Pancreas (tissue), 10 donors: ENCODE data around the gene COG7. TPM values are rescaled to one million over a fixed set of nuclear protein-coding genes. Genes with fewer than 3 reads are reported as not detected.
"Not testable (repeated sequence)": the region's sequence is repeated elsewhere in the genome, so short reads cannot be mapped to it uniquely, and the experiment has no call there.

Experiments
- ATAC-seq, 4 donors: fragments of 200-7000 bp; cut with Tn5 transposase; one replicate each; pipeline versions ENCODE4 v1.8.0 to v1.9.1; 2020; ENCODE audit warnings: mild to moderate bottlenecking in 4 of 4, moderate library complexity in 4 of 4
- DNase-seq, 6 donors: peaks; one replicate each; pipeline ENCODE4 v3.0.0-alpha.2; 2020
- FAIRE-seq: peaks from 2 replicates; lab custom pipeline; 2012; peaks lifted over from hg19 to GRCh38; lab: Jason Lieb, UNC
- H3K27ac ChIP-seq, 4 donors: fragments of 200-600 bp; sonication (generic); 1 replicate in 3 of 4; 2 replicates in 1 of 4; pipeline versions ENCODE4 v1.5.0 to v1.8.0; 2020
- H3K27me3 ChIP-seq, 4 donors: fragments of 200-600 bp; one replicate each; pipeline ENCODE4 v1.8.0; 2021
- H3K36me3 ChIP-seq, 3 donors: fragments of 200-600 bp; sonication (generic) in 1 of 3; one replicate each; pipeline versions ENCODE4 v1.5.0 to v1.8.0; 2020 to 2021
- H3K4me1 ChIP-seq, 3 donors: fragments of 200-600 bp; one replicate each; pipeline ENCODE4 v1.8.0; 2021
- H3K4me3 ChIP-seq, 4 donors: fragments of 200-600 bp; sonication (generic) in 2 of 4; one replicate each; pipeline versions ENCODE4 v1.5.0 to v1.8.0; 2020 to 2021
- H3K9me3 ChIP-seq, 4 donors: fragments of 200-600 bp; one replicate each; pipeline ENCODE4 v1.8.0; 2021
- WGBS, 2 donors: extraction: QIAGEN DNeasy Blood & Tissue Kit; methylation state at CpG; one replicate each; pipeline ENCODE4 v1.1.7; 2013; 5-methylcytosine and 5-hydroxymethylcytosine counted together
- intact Hi-C, 3 donors: fragments of 100-400 bp; cut with DNase I; formaldehyde crosslinking; loops; one replicate each; pipeline versions ENCODE4 v1.11.1 to v1.14.2; 2022
- polyA plus RNA-seq, 2 donors: library from polyadenylated mRNA; stranded (reverse); fragments of 200-250 nt; gene quantifications; one replicate each; pipeline ENCODE4 v1.2.3, GENCODE V29; 2013
- total RNA-seq, 6 donors: library from RNA; stranded (reverse); fragmentation: NEBNext Ultra II Directional in 4 of 6; extraction: Animal tissue kit (Norgen Biotek cat#: 25700) in 4 of 6; gene quantifications; one replicate each; pipeline versions ENCODE4 v1.2.1 to v1.2.4, GENCODE V29; 2021 to 2023
- TF ChIP-seq, protein P1 (sequence below), 4 donors: fragments of 200-600 bp; sonication (generic) in 3 of 4; IDR thresholded peaks; one replicate each; pipeline versions ENCODE4 v1.5.0 to v1.8.0; 2021; ENCODE audit warnings: antibody characterized with exemption in 4 of 4
- donor health status: healthy with polysubstance abuse.
- donor health status: DM: no; HTN: no; CAD: no; lungs with moderate emphysema.
- donor health status: DM: no; HTN: no; CAD: no.
- donor health status: control.
- donor health status: control.
- donor health status: Bipolar disorder and iron deficiency.
- donor health status: DM: yes; HTN: yes; CAD: no.
- donor health status: DM: no; HTN: no; CAD: no.
- donor health status: DM: no; HTN: no; CAD: no.
- donor health status: DM: yes; HTN: yes; CAD: no.

Gene COG7
- total and polyA plus RNA-seq, 8 donors: 5.9 to 34.0 (median 9.1) TPM

DNA sequence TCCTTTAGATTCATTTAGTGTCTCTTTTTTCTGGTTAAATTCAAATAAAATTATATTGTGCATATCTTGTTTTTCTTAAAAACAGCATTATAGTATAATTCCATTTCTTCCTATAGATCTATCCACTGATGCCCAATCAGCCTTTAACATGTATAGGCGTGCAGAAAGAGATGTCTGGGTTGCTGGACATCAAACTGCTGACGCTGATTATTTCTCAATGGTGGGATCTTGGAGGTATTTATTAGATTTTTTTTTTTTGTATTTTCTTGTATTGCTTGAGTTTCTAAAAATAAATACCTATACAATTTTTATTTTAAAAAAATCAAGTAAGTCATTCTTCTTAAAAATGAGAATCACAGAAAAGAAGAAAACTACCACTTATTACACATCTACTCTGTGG is 50.9 kb downstream of the COG7 start:
- TF ChIP-seq, protein P1, sequence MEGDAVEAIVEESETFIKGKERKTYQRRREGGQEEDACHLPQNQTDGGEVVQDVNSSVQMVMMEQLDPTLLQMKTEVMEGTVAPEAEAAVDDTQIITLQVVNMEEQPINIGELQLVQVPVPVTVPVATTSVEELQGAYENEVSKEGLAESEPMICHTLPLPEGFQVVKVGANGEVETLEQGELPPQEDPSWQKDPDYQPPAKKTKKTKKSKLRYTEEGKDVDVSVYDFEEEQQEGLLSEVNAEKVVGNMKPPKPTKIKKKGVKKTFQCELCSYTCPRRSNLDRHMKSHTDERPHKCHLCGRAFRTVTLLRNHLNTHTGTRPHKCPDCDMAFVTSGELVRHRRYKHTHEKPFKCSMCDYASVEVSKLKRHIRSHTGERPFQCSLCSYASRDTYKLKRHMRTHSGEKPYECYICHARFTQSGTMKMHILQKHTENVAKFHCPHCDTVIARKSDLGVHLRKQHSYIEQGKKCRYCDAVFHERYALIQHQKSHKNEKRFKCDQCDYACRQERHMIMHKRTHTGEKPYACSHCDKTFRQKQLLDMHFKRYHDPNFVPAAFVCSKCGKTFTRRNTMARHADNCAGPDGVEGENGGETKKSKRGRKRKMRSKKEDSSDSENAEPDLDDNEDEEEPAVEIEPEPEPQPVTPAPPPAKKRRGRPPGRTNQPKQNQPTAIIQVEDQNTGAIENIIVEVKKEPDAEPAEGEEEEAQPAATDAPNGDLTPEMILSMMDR (IDR thresholded peaks at IDR 0.05): no peak
- no peak overlapping the region for H3K4me3 ChIP-seq

DNA sequence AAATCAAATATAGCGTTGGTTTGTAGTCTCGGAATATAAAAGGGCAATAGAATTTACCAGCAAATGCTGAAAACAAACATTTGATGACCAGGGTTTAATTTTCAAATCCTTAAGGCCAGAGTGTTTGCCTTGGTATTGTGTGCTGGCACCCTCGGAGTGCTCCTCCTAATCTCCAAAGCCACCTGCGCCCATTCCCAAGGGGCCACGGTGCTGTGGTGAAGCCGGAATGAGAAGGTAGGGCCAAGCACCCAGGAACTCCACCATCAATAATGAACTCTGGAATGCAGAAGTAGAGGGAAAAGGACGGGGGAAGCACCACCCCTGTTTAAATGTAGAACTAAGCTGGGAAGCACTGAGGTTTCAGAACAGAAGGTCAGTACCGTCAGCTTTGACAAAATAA is 51.9 kb downstream of the COG7 start:
- Histone ChIP-seq H3K9me3 (no peaks in the 10 kb centered on the region), H3K36me3 (peaks cover 0 to 25% (median 0%) of the 10 kb centered on the region in 3 donors), H3K4me1 (peaks cover 6 to 14% (median 10%) of the 10 kb centered on the region in 3 donors), H3K27ac (peak overlapping the region; percentile 39 to 77 (median 68)), H3K4me3 (no peak overlapping the region), H3K27me3 (no peaks in the 10 kb centered on the region)
- peak; percentile 80 to 90 (median 88) for DNase-seq
- FAIRE-seq: no peak
- WGBS, 2 donors: 31 to 48% methylated on average over 8 of the region's 8 CpGs
- TF ChIP-seq, protein P1 (IDR thresholded peaks at IDR 0.05): no peak
- ATAC-seq: peak; percentile 95 to 99 (median 98)
- intact Hi-C loops: no loop called here

More for the DNA sequence above, 50.9 kb downstream of the COG7 start:
- intact Hi-C loops: no loop called here
- DNase-seq (no peak), FAIRE-seq (no peak), ATAC-seq (no peak)
- WGBS, 2 donors: 98 to 99% methylated on average over 2 of the region's 2 CpGs
- no peaks in the 10 kb centered on the region for H3K9me3 ChIP-seq
- H3K4me1 ChIP-seq: peaks cover 6 to 14% (median 10%) of the 10 kb centered on the region in 3 donors
- H3K36me3 ChIP-seq: peaks cover 0 to 27% (median 0%) of the 10 kb centered on the region in 3 donors
- H3K27ac ChIP-seq: peak overlapping the region; percentile 18 to 77 (median 52)
- H3K27me3 ChIP-seq: no peaks in the 10 kb centered on the region

DNA sequence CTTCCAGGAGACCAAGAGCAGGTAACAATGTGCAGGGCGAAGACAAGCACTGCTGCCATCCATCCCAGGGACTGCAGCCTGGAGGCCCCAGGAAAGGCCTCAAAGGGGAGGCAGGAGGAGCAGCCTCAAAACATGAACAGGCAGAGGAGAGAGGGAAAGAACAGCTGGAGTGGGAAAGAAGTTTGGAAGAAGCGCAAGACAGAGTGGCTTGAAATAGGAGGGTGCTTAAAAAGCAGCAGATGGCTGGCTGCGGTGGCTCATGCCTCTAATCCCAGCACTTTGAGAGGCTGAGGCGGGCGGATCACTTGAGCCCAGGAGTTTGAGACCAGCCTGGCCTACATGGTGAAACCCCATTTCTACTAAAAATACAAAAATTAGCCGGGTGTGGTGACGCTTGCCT is 52.5 kb downstream of the COG7 start:
- H3K27me3 ChIP-seq, intact Hi-C loops, DNase-seq, H3K4me3 ChIP-seq, H3K9me3 ChIP-seq, FAIRE-seq: not testable (repeated sequence)
- WGBS, 2 donors: 82 to 88% methylated on average over 7 of the region's 7 CpGs
- Histone ChIP-seq H3K4me1 (peaks cover 6 to 14% (median 10%) of the 10 kb centered on the region in 3 donors), H3K27ac (peak overlapping the region; percentile 39 to 77 (median 68)), H3K36me3 (peaks cover 0 to 18% (median 6%) of the 10 kb centered on the region in 3 donors)
- peak in 1 of 4 donors; percentile 5 for ATAC-seq

DNA sequence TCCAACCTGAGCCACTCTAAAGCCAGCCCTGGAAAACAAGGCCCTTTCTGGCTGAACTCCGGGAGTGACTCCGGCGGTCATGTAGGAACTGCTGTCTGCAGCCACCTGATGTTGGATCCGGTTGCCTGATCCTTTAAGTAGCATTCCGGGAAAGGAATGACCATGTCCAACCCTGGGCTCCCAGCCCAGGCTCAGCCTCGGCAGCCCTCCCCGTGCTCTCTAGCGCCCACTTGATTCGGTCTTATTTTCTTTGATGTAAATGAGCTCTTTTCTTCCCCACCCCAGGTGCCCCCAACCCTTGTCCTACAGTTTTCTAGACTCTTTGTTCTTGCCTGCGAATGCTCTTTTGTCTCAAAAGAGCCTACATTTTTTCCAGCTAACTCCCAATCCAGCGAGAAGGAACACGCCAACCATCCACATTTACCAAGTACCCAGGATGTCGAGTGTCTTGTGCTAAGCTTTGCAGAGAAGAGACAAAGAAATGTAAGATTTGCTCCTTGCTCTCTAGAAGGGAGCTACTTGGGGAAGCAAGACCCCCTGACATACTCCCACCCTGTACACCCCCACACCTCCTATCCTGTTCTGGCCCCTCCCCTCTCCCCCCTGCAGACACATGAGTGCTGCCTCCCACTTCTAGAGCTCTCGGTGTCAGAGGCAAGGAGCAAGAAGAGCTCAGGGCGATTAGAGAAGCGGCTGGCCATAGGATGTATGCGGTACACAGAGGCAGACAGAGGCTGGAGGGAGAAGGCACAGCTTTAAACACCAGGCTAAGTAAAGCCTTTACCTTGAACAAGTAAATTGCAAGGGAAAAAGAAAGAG is 53.8 kb downstream of the COG7 start:
- no peaks in the 10 kb centered on the region for H3K9me3 ChIP-seq
- no peaks in the 10 kb centered on the region for H3K27me3 ChIP-seq
- TF ChIP-seq, protein P1 (IDR thresholded peaks at IDR 0.05): no peak
- H3K4me3 ChIP-seq: no peak overlapping the region
- intact Hi-C loops: no loop called here
- 73 to 88% methylated on average over 17 of the region's 17 CpGs for WGBS, 2 donors
- peak overlapping the region in 1 of 4 donors; percentile 75 for H3K27ac ChIP-seq
- peak in 3 of 6 donors; percentile 35 to 45 (median 37) for DNase-seq
- peak in 1 of 4 donors; percentile 42 for ATAC-seq
- H3K36me3 ChIP-seq: peaks cover 0 to 17% (median 6%) of the 10 kb centered on the region in 3 donors
- peaks cover 6 to 14% (median 10%) of the 10 kb centered on the region in 3 donors for H3K4me1 ChIP-seq
- FAIRE-seq: no peak

DNA sequence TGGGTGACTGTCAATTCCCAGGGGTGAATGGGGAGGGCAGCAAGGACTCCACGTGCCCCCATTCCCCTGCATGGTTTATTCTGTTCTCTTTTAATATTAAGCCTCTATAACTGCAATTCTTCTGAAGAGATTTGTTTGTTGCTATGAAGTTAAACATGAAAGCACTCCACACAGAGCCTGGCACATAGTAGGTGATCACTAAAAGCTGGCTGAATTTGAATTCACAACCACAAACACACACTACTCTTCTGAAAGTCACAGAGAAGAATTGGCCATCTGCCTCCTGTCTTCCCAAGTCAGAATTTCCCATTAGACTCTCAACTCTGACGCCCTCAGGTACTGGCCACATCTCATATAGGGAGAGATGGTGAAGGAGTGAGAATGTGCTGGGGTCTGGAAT is 55.5 kb downstream of the COG7 start:
- 92 to 100% methylated on average over 2 of the region's 2 CpGs for WGBS, 2 donors
- H3K9me3 ChIP-seq: no peaks in the 10 kb centered on the region
- DNase-seq: no peak
- TF ChIP-seq, protein P1 (IDR thresholded peaks at IDR 0.05): no peak
- FAIRE-seq: no peak
- no peak overlapping the region for H3K27ac ChIP-seq
- H3K27me3 ChIP-seq: no peaks in the 10 kb centered on the region
- intact Hi-C loops: no loop called here
- H3K4me1 ChIP-seq: peaks cover 6 to 14% (median 10%) of the 10 kb centered on the region in 3 donors
- ATAC-seq: no peak
- no peak overlapping the region for H3K4me3 ChIP-seq
- H3K36me3 ChIP-seq: peaks cover 0 to 12% (median 12%) of the 10 kb centered on the region in 3 donors
